KOPT-K1 (cell line): ENCODE measurements around the gene USH2A.
"Not testable (repeated sequence)": the region's sequence is repeated elsewhere in the genome, so short reads cannot be mapped to it uniquely, and the experiment has no call there.

Source experiments
- H3K27ac ChIP-seq: fragments of 200-600 bp; sonication (generic); 2 replicates; pipeline ENCODE4 v1.5.1; 2016; ENCODE audit warnings: antibody characterized with exemption, mild to moderate bottlenecking, low read depth, low read length; ENCODE audit not compliant: poor library complexity, severe bottlenecking
- H3K36me3 ChIP-seq: fragments of 200-600 bp; sonication (generic); 2 replicates; pipeline ENCODE4 v1.5.1; 2017; ENCODE audit warnings: antibody characterized with exemption, mild to moderate bottlenecking, low read length, moderate library complexity; ENCODE audit not compliant: insufficient read depth
- H3K9me3 ChIP-seq: fragments of 200-600 bp; sonication (generic); 2 replicates; pipeline ENCODE4 v1.5.1; 2017; ENCODE audit warnings: antibody characterized with exemption, low read length, mild to moderate bottlenecking; ENCODE audit not compliant: insufficient read depth, poor library complexity, severe bottlenecking

The USH2A gene

DNA sequence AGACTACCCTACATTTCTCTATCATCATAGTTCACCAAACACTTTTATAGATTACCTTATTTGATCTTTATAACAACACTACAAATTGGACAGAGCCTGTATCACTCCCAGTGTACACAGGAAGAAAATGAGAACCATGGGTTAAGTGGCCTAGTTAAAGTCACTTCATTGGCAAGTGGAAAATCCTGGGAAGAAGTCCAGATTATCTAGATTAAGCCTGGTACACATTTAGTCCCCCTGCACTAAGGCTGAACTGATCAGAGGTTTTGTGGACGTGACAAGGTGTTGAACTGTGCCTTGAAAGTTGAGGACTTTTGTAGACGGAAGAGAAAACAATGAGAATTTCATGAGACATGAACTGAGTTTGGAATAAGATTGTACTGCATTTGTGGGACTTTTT is 7.5 kb upstream of the USH2A start:
- H3K36me3 ChIP-seq = no peaks in the 10 kb centered on the region
- no peak overlapping the region for H3K27ac ChIP-seq
- no peaks in the 10 kb centered on the region for H3K9me3 ChIP-seq

DNA sequence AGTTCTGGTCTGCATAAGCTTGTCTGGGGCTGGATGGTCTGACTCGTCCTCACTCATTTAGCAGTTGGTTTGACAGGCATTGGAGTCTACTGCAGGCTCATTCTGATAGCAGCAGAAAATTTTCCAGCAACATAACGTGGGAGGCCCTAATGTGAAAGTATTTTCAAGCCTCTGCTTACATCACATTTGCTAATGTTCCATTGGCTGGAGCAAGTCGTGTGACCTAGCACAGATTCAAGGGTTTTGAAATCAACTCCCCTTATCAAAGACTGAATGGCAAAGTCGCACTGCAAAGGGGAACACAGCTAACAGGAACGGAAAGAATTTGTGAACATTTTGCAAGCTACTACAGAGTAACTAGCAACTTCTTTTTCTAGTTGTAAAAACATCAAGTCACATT is 2.3 kb upstream of the USH2A start:
- Histone ChIP-seq H3K36me3 (no peaks in the 10 kb centered on the region), H3K27ac (no peak overlapping the region), H3K9me3 (no peaks in the 10 kb centered on the region)

DNA sequence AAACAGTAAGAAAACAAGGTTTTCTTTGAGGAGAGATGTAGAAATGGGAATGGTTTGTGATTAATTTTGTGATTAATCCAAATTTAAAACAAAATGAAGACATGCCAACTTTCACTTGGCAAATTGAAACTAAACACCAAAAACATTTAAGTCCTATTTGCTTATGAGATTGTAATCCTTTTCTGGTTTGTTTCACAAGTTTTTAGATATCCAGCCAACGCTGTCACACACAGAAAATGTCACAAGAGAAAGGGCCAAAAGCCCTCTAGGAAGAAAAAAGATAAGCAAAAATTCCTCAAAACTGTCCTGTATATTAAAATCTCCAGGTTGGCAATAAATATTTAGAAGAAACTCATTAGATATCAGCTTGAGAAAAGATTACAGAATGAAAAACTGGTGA is 2.5 kb downstream of the USH2A start:
- no peaks in the 10 kb centered on the region for H3K9me3 ChIP-seq
- no peak overlapping the region for H3K27ac ChIP-seq
- H3K36me3 ChIP-seq = no peaks in the 10 kb centered on the region

DNA sequence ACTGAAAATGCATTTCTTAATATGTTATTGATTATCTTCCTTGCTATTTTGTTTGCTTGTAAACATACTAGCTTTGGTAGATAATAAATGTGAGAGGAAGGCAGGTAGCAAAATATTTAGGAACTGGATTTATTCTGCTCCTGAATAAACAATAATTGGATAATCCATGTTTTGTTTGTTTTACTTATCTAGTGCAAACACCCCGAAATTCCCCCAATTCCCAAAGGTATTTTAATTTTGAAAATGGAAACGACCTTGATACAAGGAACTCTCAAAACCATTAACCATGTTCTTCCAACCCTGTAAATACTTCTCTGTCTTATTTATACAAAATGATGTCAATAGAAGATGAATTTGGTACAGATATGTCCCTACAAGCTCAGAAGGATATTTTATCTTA is 3.0 kb downstream of the USH2A start:
- Histone ChIP-seq H3K9me3 (no peaks in the 10 kb centered on the region), H3K27ac (no peak overlapping the region)

DNA sequence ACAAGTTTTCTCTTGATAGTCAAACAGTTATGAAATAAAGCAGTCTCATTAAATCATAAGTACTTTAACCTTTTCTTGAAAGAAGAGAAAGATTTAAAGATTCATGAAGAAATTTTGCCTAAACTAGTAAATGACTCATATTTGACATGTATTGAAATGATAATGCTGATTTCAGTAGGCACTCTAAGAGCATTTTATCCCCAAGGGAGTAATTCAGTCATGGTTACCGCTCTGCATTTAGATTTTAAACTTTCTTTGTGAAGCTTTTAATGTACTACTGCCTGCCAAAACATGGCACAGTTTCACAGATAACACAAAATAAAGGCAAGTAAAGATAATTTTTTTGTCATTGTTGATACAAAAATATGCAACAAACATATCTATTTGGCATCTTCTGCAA is 6.8 kb downstream of the USH2A start:
- Histone ChIP-seq H3K27ac (no peak overlapping the region), H3K9me3 (no peaks in the 10 kb centered on the region), H3K36me3 (no peaks in the 10 kb centered on the region)

More for the DNA sequence above, 3.0 kb downstream of the USH2A start:
- H3K36me3 ChIP-seq = no peaks in the 10 kb centered on the region

DNA sequence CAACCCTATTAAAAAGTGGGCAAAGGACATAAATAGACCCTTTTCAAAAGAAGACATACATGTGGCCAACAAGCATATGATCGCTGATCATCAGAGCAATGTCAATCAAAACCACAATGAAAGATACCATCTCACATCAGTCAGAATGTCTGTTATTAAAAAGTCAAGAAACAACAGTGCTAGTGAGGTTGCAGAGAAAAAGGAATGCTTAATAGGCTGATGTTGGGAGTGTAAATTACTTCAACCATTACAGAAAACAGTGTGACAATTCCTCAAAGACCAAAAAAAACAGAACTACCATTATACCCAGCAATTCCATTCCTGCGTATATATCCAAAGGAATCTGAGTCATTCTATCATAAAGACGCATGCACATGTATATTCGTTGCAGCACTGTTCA is 13.2 kb downstream of the USH2A start:
- Histone ChIP-seq H3K9me3 (no peaks in the 10 kb centered on the region), H3K36me3 (no peaks in the 10 kb centered on the region), H3K27ac (no peak overlapping the region)

DNA sequence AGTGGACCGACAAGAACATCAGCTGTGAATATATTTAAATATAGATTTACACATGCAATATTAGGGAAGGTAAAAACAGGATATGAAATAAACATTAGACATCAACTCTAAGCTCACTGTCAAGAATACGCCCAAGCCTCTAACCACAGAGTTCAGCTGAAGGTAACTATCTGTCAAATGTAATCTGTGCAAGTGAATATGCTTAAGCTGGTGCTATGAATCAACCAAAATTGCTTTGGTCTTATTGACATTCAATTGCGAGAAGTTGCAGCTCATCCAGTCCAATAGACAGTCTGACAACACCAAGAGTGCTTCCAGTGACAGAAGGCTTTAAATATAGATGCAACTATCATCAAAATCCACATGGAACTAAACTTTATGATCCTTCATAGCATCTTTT is 32.3 kb downstream of the USH2A start:
- no peaks in the 10 kb centered on the region for H3K9me3 ChIP-seq
- no peaks in the 10 kb centered on the region for H3K36me3 ChIP-seq
- H3K27ac ChIP-seq = no peak overlapping the region

DNA sequence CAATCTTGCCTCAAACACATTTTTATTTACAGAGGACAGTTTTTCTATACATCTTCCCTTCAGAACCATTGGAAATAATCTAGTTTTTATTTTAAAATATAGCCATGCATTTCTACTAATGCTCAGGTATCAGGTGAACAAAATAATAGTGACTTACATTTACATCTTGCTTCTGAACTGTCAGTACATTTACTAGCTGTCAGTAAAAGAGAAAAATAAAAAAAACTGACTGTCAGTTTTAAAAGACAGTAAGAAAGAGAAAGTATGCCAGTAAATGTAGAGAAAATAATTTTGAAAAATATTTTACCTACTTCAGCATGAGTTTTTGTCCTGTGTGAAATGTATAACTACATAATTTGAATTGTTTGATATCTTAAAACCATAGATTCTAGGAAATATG is 33.5 kb downstream of the USH2A start:
- H3K36me3 ChIP-seq = no peaks in the 10 kb centered on the region
- no peaks in the 10 kb centered on the region for H3K9me3 ChIP-seq
- H3K27ac ChIP-seq = no peak overlapping the region

DNA sequence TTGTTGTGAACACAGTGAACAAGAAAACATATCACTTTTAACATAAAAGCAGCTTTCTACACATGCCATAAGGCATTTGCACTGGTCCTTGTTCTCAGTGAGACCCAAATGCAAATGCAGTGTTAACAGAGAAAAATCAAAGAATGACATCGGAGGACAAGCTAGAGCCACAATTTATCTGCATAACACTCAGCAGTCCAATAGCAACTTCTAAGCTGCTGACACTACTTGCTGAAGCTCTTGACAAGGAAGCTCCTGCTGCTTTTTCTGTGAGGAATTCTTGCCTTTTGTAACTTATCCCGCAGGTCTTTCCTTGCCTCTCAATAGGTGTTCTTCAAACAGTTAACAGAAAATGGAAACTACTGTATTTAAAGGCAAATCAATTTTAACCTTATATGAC is 34.7 kb downstream of the USH2A start:
- no peaks in the 10 kb centered on the region for H3K36me3 ChIP-seq
- no peak overlapping the region for H3K27ac ChIP-seq
- no peaks in the 10 kb centered on the region for H3K9me3 ChIP-seq

DNA sequence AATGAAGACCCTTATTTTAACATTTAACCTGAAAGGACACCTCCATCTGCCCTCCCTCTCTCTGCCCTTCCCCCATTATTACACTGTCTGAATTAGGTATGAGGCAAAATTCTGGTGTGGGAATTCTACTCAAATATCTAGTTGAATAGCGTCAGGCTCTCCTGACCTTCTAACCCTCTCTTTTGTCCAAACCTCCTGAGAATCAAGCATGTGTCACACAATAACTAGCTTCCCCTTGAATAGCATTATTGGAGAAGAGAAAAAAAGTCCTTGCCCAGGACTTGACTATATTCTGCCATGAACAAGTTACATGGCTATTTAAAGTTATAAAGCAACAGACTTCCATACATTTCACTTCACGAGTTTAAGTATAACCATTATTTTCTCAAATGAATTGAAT is 35.5 kb downstream of the USH2A start:
- no peaks in the 10 kb centered on the region for H3K36me3 ChIP-seq
- H3K27ac ChIP-seq = no peak overlapping the region
- no peaks in the 10 kb centered on the region for H3K9me3 ChIP-seq

DNA sequence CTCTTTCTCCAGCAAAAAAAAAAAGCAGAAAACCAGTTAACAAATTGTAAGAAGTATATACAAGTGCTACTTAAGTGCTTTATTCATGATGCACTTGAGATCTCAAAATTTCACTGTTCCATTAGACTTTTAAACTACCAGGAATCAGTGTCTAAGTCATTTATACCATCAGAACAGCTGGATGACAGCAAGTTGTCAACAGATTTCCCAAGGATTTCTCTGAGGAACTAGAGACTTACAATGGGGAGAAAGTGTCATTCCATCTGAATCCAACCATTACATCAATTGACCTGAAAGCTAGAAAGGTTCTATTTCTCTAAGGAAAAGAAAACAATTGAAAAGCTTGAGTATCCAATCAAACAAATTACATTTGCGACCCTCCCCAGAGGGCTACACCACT is 43.8 kb downstream of the USH2A start:
- no peaks in the 10 kb centered on the region for H3K9me3 ChIP-seq

DNA sequence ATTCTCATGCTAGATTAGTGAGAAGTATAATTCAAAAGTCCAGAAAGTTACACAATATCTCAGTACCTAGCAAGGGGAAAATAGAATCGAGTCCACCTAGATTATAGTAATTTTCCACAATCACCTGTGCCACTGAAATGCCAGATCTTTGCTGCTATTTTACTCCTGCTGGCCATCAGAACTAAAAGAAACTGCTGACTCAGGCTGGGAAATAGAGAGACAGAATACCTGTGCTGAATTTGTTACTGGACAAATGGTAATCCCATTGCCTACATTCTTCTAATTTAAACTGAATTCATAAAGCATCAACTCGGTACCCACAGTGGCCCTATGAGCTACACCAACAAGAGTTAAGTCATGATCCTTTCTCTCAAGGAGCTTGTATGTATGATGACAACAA is 55.0 kb downstream of the USH2A start:
- no peaks in the 10 kb centered on the region for H3K36me3 ChIP-seq
- H3K9me3 ChIP-seq = no peaks in the 10 kb centered on the region
- no peak overlapping the region for H3K27ac ChIP-seq

More for the DNA sequence above, 43.8 kb downstream of the USH2A start:
- no peak overlapping the region for H3K27ac ChIP-seq
- H3K36me3 ChIP-seq = no peaks in the 10 kb centered on the region

DNA sequence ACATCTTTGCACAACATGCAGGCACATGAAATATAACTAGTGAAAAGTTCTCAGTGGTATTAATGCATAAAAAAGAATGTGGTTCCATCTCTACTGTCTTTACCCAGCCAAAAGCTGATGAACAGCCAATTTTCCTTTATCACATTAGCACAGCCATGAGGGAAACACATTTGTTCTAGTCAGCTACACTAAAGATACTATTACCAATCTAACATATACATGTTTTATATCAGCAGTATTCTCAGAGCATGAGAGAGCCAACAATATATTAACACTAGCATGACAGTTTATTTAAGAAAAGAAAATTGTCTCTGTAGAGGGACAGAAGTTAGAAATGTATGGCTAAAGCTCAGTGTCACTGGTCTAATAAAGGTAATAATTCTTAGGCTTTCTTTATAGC is 56.3 kb downstream of the USH2A start:
- Histone ChIP-seq H3K9me3 (no peaks in the 10 kb centered on the region), H3K36me3 (no peaks in the 10 kb centered on the region), H3K27ac (no peak overlapping the region)

DNA sequence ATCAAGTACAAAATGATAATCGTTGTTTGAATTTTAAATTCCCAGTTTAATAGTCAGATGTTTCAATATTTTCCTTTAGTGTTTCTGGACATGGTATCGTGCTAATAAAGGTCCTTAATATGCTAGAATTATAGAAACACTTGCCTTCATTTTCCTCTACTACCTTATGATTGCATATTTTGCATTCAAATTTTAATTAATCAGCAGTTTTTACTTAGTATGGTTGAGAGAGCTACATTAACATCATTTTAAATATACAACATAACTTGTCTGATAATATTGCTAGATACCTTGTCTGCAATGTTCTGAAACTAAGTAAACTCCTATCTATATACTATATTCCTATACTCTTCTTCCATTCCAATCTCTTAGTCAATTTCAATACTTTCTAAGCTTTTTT is 66.3 kb downstream of the USH2A start:
- no peaks in the 10 kb centered on the region for H3K36me3 ChIP-seq
- no peak overlapping the region for H3K27ac ChIP-seq
- H3K9me3 ChIP-seq = no peaks in the 10 kb centered on the region

DNA sequence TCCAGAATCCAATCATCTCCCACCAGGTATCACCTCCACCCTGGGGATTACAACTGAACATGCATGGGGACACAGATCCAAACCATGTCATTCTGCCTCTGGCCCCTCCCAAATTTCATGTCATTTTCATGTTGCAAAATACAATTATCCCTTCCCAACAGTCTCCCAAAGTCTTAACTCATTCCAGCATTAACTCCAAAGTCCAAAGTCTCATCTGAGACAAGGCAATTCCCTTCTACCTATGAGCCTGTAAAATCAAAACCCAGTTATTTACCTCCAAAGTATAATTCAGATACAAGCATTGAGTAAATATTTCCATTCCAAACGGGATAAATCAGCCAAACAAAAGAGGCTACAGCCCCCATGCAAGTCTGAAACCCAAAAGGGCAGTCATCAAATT is 73.1 kb downstream of the USH2A start:
- no peak overlapping the region for H3K27ac ChIP-seq
- H3K9me3 ChIP-seq = no peaks in the 10 kb centered on the region
- no peaks in the 10 kb centered on the region for H3K36me3 ChIP-seq

DNA sequence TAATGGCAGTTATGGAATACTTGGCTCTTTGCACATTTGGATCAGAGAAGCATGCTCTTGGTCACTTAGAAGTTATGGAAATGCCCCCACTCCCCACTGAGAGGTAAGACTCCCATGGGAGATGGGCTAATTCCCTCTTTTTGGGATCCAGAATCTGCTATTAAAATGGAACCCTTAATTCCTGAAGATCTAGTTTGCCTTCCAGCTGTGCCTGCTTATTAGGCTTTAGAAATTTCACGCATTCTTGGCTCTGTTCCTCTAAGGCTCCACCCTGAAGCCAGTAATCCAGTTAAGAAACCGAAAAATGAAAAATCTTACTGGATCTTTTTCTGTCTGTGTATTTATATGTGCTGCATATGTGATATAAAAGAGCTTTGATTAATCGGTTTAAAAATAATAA is 76.7 kb downstream of the USH2A start:
- Histone ChIP-seq H3K9me3 (no peaks in the 10 kb centered on the region), H3K36me3 (no peaks in the 10 kb centered on the region), H3K27ac (no peak overlapping the region)

DNA sequence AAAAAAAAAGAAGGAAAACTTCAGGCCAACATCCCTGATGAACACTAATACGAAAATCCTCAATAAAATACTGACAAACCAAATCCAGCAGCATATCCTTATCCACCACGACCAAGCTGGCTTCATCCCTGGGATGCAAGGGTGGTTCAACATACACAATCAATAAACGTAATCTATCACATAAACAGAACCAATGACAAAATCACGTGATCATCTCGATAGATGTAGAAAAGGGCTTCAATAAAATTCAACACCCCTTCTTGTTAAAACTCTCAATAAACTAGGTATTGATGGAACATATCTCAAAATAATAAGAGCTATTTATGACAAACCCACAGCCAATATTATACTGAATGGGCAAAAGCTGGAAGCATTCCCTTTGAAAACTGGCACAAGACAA is 82.7 kb downstream of the USH2A start:
- not testable (repeated sequence) for H3K36me3 ChIP-seq, H3K27ac ChIP-seq, H3K9me3 ChIP-seq
